Hematopoietic multipotent progenitor cell treated with erythropoietin and hydrocortisone succinate and interleukin-3 and kit ligand, for 8 days (in vitro differentiated cells): ENCODE measurements around the gene PLEKHG4B.

ENCODE experiments used
- DNase-seq: peaks from one replicate; pipeline ENCODE4 v3.0.0-alpha.2; 2015

The PLEKHG4B gene

GRCh38 chr5:139579-140442 lies 47.8 kb downstream of the PLEKHG4B start:
- DNase-seq, result no peak

DNA sequence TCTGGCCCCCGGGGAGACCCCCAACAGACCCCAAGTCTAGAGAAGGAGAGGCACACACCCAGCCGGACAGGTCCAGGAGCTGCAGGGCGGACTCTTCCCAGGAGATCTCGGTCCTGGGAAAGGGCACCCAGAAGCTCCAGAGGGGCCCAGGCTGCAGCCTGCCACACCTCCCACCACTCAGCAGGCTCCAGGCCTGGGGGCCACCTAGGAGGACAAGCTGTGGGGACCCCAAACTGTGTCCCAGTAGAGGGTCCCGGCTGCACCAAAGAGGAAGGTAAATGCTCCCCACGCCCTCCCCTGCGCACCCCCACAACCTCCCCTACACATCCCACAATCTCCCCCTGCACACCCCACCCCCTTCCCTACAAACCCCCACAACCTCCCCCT lies 48.5 kb downstream of the PLEKHG4B start:
- DNase-seq, result no peak

DNA sequence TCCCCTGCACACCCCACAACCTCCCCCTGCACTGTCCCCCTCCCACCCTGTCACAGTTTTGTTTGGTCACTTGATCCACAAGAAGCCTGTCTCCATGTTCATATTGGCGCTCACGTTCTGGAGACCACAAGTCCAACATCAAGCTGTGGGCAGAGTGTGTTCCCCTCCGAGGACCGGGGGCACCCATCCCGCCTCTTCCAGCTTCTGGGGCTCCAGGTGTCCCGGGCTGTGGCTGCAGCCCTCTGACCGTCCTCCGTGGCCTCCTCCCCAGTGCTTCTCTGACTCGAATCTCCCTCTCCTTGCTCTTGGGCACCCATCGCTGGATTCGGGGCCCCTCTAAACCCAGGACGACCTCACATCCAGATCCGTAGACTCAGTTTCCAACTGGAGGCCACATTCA lies 49.2 kb downstream of the PLEKHG4B start:
- no peak for DNase-seq

- DNase-seq, result no peak
Measured at GRCh38 chr5:141761-142160, 49.8 kb downstream of the PLEKHG4B start.

- DNase-seq, result no peak
Measured at GRCh38 chr5:142246-142810, 50.4 kb downstream of the PLEKHG4B start.

- no peak for DNase-seq
Measured at GRCh38 chr5:143041-143440, 51.1 kb downstream of the PLEKHG4B start.

DNA sequence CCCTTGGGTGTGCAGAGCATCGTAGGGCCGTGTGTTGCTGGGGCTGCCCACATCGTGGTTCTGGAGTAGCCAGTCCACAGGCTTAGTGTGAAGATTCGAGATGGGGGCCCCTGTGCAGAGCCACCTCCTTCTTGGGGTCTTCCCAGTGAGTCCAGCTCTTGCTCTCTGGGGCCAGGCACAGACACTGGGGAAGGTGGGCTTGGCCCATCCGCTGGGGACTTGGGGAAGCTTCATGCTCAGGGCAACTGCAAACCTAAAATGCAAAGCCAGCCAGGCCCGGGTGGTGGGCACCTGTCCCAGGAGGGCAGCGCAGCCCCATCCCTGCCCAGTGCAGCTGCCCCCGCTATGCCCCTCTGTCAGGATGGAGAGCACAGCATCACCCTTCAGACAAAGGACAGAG lies 53.0 kb downstream of the PLEKHG4B start:
- no peak for DNase-seq

DNA sequence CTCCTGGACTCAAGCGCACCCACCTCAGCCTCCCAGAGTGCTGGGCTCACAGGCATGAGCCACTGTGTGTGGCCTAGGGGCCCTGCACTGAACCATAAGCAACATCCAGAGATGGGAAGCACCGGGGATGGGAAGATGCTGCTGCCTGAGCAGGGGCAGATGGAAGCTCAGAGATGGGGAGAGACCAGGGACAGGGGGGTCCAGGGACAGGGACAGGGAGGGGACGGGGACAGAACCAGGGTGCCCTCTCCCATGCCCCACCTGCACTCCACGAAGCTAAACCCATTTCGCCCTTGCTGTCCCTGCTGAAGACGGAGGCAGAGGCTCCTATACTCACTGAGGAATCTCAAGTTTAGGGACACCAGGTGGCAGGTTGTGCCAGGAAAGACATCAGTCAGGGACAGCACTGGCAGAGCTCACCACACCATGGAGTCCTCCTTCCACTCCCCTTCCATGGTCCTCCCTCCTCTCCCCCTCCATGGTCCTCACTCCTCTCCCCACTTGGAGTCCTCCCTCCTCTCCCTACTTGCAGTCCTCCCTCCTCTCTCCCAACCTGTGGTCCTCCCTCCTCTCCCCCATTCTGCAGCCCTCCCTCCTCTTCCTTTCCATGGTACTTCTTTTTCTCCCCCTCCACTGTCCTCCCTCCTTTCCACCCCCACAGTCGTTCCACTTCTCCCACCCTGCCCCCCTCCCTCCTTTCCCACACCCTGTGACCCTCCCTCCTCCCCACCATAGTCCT lies 53.8 kb downstream of the PLEKHG4B start:
- no peak for DNase-seq

DNA sequence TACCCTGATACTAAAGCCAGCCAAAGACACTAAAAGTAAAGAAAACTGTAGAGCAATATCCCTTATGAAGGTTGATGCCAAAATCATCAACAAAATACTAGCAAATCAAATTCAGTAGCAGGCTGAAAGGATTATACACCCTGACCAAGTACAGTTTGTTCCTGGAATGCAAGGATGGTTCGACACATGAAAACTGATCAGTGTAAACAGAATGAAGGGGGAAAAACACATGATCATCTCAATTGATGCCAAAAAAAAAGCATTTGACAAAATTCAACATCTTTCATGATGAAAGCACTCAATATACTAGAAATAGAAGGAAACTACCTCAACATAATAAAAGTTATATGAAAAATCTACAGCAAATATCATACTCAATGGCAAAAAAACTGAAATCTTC lies 55.8 kb downstream of the PLEKHG4B start:
- DNase-seq, result no peak

GRCh38 chr5:149745-150485 lies 57.9 kb downstream of the PLEKHG4B start:
- DNase-seq, result no peak

- DNase-seq, result no peak
Measured at GRCh38 chr5:150746-151145, 58.8 kb downstream of the PLEKHG4B start.

DNA sequence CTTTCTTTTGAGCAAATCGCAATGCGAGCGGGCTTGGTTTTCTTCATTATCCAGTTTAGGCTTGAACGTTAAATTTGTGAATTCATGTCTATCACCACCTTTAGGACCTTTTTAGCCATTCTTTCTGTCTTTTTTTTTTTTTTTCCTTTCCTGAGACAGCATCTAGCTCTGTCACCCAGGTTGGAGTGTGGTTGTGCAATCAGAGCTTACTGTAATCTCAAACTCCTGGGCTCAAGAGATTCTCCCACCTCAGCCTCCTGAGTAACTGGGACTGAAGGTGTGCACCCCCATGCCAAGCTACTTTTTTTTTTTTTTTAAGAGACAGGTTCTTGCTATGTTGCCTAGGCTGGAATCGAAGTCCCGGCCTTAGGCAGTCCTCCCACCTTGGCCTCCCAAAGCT lies 60.1 kb downstream of the PLEKHG4B start:
- DNase-seq, result no peak

- no peak for DNase-seq
Measured at GRCh38 chr5:153256-153655, 61.3 kb downstream of the PLEKHG4B start.

DNA sequence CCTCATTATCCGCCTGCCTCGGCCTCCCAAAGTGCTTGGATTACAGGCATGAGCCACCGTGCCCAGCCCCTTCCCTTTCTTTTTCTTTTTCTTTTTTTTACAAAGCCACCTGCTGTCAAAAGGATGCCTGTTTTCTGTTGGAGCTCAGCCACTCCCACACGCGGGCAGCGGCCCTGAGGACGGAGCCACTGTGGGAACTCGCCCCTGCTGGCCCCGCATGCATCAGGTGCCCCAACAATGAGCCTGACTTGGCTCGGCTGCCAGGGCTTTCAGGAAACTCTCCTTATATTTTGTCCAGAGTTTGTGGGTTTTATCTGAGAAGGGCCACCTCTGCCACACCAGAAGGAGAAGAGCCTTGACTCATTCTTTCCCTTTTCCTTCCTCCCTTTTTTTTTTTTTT lies 62.3 kb downstream of the PLEKHG4B start:
- no peak for DNase-seq

DNA sequence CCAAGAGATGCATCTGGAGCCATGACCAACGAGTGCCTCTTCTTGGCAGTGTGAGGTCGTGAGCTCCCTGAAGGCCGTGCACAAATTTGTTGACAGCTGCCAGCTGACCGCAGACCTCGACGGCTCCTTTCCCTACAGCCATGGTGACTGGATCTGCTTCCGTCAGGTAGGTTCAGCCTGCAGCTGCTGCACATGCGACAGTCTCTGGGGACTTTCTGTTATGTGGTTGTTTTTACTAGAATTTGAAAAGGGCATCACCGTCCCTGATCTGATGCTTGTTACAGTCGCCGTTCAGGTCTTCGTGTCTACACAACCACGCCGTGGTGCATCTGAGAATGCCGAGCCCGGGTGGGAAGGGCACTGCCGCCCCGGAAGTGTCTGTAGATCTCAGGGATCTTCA lies 62.9 kb downstream of the PLEKHG4B start:
- no peak for DNase-seq

- no peak for DNase-seq
Measured at GRCh38 chr5:155651-156410, 63.9 kb downstream of the PLEKHG4B start.

DNA sequence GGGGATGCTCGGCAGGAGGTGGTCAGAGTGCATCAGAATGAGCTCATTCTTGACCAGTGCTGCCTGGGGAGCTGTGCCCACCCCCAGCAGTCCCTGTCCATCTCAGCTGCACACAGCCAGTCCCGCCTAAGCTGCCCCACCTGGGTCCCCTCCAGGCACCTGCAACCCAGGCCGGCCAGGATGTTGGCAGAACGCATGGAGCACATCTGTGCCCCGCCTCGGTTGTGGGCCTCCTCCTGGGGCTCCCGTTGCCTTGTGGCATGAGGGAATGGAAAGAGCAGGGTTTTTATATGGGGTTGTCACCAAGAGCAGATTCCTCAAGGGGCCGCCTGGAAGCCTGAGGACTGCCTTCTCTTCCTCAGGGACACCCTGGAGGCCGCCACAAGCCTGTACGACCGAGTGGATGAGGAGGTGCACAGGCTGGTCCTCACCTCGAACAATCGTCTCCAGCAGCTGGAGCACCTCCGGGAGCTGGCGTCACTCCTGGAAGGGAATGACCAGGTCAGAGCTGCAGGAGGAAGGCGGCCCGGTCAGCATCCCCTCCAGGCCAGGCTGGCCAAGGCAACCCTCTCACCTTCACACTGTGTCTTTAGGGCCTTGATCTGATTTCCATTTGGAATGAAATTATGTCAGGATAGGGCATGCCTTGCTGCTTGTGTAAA lies 64.6 kb downstream of the PLEKHG4B start:
- DNase-seq, result no peak

DNA sequence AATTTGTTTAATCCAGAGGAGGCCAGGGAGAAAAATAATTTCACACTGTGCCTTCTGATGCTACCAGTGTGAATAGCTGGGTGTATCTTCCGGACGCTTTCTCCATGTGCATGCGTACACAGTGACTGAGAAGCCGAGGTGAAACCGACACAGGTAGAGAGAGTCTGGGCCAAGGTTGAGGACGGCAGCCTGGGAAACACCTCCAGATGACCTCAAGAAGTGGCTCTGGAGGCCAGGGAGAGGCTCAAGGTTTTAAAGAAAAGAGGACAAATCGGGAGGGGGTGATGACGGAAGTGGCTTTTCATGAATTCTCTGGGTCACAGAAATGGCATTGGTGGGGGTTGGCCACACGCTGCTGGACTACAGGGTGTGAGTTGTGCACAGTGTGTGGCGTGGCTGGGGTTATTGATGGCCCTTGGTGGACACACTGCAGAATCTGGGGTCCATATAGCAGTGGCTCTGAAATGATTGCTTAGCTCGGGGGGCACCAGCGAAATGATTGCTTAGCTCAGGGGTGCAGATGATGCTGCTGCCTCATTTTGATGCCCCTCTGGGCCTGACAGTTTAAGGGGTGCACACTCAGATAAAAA lies 65.3 kb downstream of the PLEKHG4B start:
- DNase-seq, result no peak

GRCh38 chr5:157801-158200 lies 65.8 kb downstream of the PLEKHG4B start:
- DNase-seq, result no peak

GRCh38 chr5:158807-159447 lies 67.0 kb downstream of the PLEKHG4B start:
- DNase-seq, result no peak
